ENCODE results near the gene C19orf73. TPM values are rescaled to one million over a fixed set of nuclear protein-coding genes. Genes with fewer than 3 reads are reported as not detected.
"Not testable (repeated sequence)": the region's sequence is repeated elsewhere in the genome, so short reads cannot be mapped to it uniquely, and the experiment has no call there.

C19orf73 gene
- total and polyA plus RNA-seq, 2 experiments from 2014 or later, result 8.1 to 9.1 TPM

GRCh38 chr19:49126575-49126974 lies 7.6 kb upstream of the C19orf73 start:
- ATAC-seq (no peak), DNase-seq (ENCODE audit: low spot score) (no peak)
- Histone ChIP-seq H4K20me1 (replicated peaks; ENCODE audit: insufficient read depth) (no peaks in the 10 kb centered on the region), H3K36me3 (ENCODE audit: insufficient read depth) (no peaks in the 10 kb centered on the region), H3K79me2 (replicated peaks; ENCODE audit: insufficient read depth) (no peaks in the 10 kb centered on the region), H3K9me2 (ENCODE audit: insufficient read depth) (no peaks in the 10 kb centered on the region), H2AFZ (no peak overlapping the region), H3F3A (replicated peaks; ENCODE audit: low read depth) (0 out of 2 replicates have a peak, but pooled peaks cover 10% of the 10 kb centered on the region), H3K27ac (ENCODE audit: low read depth) (no peak overlapping the region), H3K27me3 (ENCODE audit: insufficient read depth) (peaks cover 14% of the 10 kb centered on the region; the same call in 1 of the 2 replicates), H3K4me2 (no peak overlapping the region), H3K4me3 (no peak overlapping the region), H3K4me1 (ENCODE audit: insufficient read depth) (peaks cover 14% of the 10 kb centered on the region)
- H3K4me3 Mint-ChIP-seq, result no peak overlapping the region
- H3K9me3 Mint-ChIP-seq, result no peaks in the 10 kb centered on the region
- H3K27me3 Mint-ChIP-seq (ENCODE audit: insufficient read depth, low read depth, poor library complexity), result peaks cover 19% of the 10 kb centered on the region
- no peaks in the 10 kb centered on the region; the same call in 2 of the 3 replicates for H3K36me3 Mint-ChIP-seq (ENCODE audit: low read depth)
- TF ChIP-seq ZNF331 (CRISPR knock-in tag; IDR thresholded peaks at IDR 0.05; ENCODE audit: low read depth) (no peak), STAT1 (IDR thresholded peaks at IDR 0.05; ENCODE audit: unreplicated experiment) (no peak), POLR2AphosphoS5 (IDR thresholded peaks at IDR 0.05; ENCODE audit: low read depth) (no peak), ZNF114 (CRISPR knock-in tag; IDR thresholded peaks at IDR 0.05) (no peak)
- TF ChIP-seq, protein P1, sequence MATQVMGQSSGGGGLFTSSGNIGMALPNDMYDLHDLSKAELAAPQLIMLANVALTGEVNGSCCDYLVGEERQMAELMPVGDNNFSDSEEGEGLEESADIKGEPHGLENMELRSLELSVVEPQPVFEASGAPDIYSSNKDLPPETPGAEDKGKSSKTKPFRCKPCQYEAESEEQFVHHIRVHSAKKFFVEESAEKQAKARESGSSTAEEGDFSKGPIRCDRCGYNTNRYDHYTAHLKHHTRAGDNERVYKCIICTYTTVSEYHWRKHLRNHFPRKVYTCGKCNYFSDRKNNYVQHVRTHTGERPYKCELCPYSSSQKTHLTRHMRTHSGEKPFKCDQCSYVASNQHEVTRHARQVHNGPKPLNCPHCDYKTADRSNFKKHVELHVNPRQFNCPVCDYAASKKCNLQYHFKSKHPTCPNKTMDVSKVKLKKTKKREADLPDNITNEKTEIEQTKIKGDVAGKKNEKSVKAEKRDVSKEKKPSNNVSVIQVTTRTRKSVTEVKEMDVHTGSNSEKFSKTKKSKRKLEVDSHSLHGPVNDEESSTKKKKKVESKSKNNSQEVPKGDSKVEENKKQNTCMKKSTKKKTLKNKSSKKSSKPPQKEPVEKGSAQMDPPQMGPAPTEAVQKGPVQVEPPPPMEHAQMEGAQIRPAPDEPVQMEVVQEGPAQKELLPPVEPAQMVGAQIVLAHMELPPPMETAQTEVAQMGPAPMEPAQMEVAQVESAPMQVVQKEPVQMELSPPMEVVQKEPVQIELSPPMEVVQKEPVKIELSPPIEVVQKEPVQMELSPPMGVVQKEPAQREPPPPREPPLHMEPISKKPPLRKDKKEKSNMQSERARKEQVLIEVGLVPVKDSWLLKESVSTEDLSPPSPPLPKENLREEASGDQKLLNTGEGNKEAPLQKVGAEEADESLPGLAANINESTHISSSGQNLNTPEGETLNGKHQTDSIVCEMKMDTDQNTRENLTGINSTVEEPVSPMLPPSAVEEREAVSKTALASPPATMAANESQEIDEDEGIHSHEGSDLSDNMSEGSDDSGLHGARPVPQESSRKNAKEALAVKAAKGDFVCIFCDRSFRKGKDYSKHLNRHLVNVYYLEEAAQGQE (IDR thresholded peaks at IDR 0.05; ENCODE audit: unreplicated experiment), result no peak
- H3K4me1 Mint-ChIP-seq, result peaks cover 20% of the 10 kb centered on the region
- no peak overlapping the region for H3K27ac Mint-ChIP-seq

DNA sequence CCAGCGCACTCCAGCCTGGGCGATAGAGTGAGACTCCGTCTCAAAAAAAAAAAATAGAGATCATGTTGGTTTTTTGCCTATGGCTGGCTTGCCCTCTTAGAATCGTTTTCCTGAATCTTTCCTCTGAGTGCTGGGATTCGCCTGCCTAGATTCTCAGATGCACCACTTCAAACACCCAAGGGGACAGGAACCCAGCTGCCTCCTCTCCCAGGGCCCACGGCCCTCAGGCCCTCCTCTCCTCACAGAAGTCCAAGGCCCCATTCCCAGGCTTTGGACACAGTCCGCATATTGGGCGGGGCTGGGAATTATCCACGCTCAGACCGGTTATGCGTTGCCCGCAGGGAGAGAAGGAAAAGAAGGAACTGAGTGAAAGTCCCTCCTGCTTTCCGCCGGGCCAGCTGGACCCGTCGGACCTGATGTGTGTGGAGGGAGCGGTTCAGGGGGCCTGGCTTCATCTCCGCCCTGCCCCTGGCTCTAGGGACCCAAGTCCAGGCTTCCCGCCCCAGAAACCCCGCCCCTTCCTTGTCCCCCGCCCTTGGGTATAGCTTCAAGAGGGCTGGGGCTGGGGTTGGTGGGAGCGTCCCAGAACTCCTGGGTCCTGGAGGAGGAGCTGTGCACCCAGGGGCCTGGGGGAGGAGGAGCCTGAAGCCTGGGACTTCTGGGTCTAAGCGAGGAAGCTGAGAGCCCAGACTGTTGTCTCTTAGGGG lies 6.2 kb upstream of the C19orf73 start:
- Mint-ChIP-seq H3K9me3 (no peaks in the 10 kb centered on the region), H3K36me3 (ENCODE audit: low read depth) (no peaks in the 10 kb centered on the region; the same call in 2 of the 3 replicates), H3K4me3 (peak overlapping the region; percentile 67), H3K4me1 (peaks cover 23% of the 10 kb centered on the region), H3K27me3 (ENCODE audit: insufficient read depth, low read depth, poor library complexity) (peaks cover 29% of the 10 kb centered on the region), H3K27ac (no peak overlapping the region)
- Histone ChIP-seq H3K27me3 (ENCODE audit: insufficient read depth) (peaks cover 28% of the 10 kb centered on the region), H3K9me2 (ENCODE audit: insufficient read depth) (no peaks in the 10 kb centered on the region), H3F3A (replicated peaks; ENCODE audit: low read depth) (0 out of 2 replicates have a peak, but pooled peaks cover 10% of the 10 kb centered on the region), H2AFZ (peak overlapping the region; percentile 95), H3K36me3 (ENCODE audit: insufficient read depth) (no peaks in the 10 kb centered on the region), H3K27ac (ENCODE audit: low read depth) (no peak overlapping the region), H3K4me1 (ENCODE audit: insufficient read depth) (peaks cover 14% of the 10 kb centered on the region), H3K4me2 (peak overlapping the region; percentile 91), H3K4me3 (peak overlapping the region; percentile 61), H3K79me2 (replicated peaks; ENCODE audit: insufficient read depth) (no peaks in the 10 kb centered on the region), H4K20me1 (replicated peaks; ENCODE audit: insufficient read depth) (no peaks in the 10 kb centered on the region)
- TF ChIP-seq ZNF331 (CRISPR knock-in tag; IDR thresholded peaks at IDR 0.05; ENCODE audit: low read depth) (no peak), JUNB (IDR thresholded peaks at IDR 0.05; ENCODE audit: unreplicated experiment) (no peak), STAT1 (IDR thresholded peaks at IDR 0.05; ENCODE audit: unreplicated experiment) (no peak), POLR2AphosphoS5 (IDR thresholded peaks at IDR 0.05; ENCODE audit: low read depth) (peak; percentile 40)
- ATAC-seq (peak; percentile 69), DNase-seq (ENCODE audit: low spot score) (peak; percentile 85)

DNA sequence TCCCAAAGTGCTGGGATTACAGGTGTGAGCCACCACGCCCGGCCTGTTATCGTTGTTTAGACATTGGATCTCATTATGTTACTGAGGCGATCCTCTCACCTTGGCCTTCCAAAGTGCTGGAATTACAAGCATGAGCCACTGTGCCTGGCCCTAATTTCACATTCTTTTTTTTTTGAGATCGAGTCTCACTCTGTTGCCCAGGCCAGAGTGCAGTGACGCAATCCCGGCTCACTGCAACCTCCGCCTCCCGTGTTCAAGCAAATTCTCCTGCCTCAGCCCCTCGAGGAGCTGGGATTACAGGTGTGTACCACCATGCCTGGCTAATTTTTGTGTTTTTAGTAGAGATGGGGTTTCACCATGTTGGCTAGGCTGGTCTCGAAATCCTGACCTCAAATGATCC lies 4.3 kb upstream of the C19orf73 start:
- peaks cover 36% of the 10 kb centered on the region for H3K27me3 ChIP-seq (ENCODE audit: insufficient read depth)
- peaks cover 12% of the 10 kb centered on the region for H3K4me1 Mint-ChIP-seq
- H3K4me3 Mint-ChIP-seq; H3K9me2 ChIP-seq (ENCODE audit: insufficient read depth); H3K36me3 Mint-ChIP-seq (ENCODE audit: low read depth); H3K27ac Mint-ChIP-seq; H4K20me1 ChIP-seq (replicated peaks; ENCODE audit: insufficient read depth); DNase-seq (ENCODE audit: low spot score); H3K4me1 ChIP-seq (ENCODE audit: insufficient read depth); H3K79me2 ChIP-seq (replicated peaks; ENCODE audit: insufficient read depth); ATAC-seq; H3F3A ChIP-seq (replicated peaks; ENCODE audit: low read depth); H3K27ac ChIP-seq (ENCODE audit: low read depth); H3K4me3 ChIP-seq; H3K9me3 Mint-ChIP-seq; H2AFZ ChIP-seq; H3K36me3 ChIP-seq (ENCODE audit: insufficient read depth); H3K4me2 ChIP-seq: not testable (repeated sequence)
- H3K27me3 Mint-ChIP-seq (ENCODE audit: insufficient read depth, low read depth, poor library complexity), result peaks cover 35% of the 10 kb centered on the region

- not testable (repeated sequence) for H3K4me3 Mint-ChIP-seq; DNase-seq (ENCODE audit: low spot score)
- H3K4me1 Mint-ChIP-seq, result peaks cover 13% of the 10 kb centered on the region
These were observed 2.9 kb upstream of the C19orf73 start for GRCh38 chr19:49121841-49122240.

More at GRCh38 chr19:49121841-49122240, 2.9 kb upstream of the C19orf73 start:
- H3K79me2 ChIP-seq (replicated peaks; ENCODE audit: insufficient read depth); H4K20me1 ChIP-seq (replicated peaks; ENCODE audit: insufficient read depth); H3K4me3 ChIP-seq; H3K4me1 ChIP-seq (ENCODE audit: insufficient read depth); H2AFZ ChIP-seq; H3K9me3 Mint-ChIP-seq; H3K27ac ChIP-seq (ENCODE audit: low read depth); H3K4me2 ChIP-seq; H3F3A ChIP-seq (replicated peaks; ENCODE audit: low read depth); H3K36me3 Mint-ChIP-seq (ENCODE audit: low read depth); H3K36me3 ChIP-seq (ENCODE audit: insufficient read depth); H3K27ac Mint-ChIP-seq; ATAC-seq; H3K9me2 ChIP-seq (ENCODE audit: insufficient read depth): not testable (repeated sequence)
- H3K27me3 ChIP-seq (ENCODE audit: insufficient read depth), result peaks cover 36% of the 10 kb centered on the region
- H3K27me3 Mint-ChIP-seq (ENCODE audit: insufficient read depth, low read depth, poor library complexity), result peaks cover 43% of the 10 kb centered on the region

Data from GM23338 (cell line).